ENCODE measurements around the gene MSI2. TPM values are rescaled to one million over a fixed set of nuclear protein-coding genes. Genes with fewer than 3 reads are reported as not detected.

Gene MSI2
- total RNA-seq, 3 donors from 2014 or later, result 13.4 to 89.1 (median 71.1) TPM

DNA sequence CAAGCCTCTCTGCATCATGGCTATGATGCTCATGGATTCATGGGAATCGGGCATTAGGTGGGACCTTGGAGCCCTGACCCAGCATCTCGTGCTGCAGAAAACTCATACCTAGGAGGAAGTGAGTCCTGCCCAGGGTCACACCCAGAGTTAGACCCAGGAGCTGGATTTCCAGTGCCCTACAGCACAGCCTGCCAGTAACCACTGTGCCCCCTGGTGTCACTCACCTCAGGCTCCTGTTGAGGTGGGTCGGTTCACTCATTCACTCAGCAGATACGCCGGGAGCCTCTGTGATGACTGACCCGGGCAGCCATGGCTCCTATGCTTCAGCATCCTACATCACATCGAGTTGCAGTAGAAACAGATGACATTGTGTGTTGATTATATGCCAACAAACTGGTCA, 143.4 kb downstream of the MSI2 start:
- H3K4me3 ChIP-seq, result no peak overlapping the region
- TF ChIP-seq POLR2AphosphoS5 (IDR thresholded peaks at IDR 0.05) (no peak), POLR2A (IDR thresholded peaks at IDR 0.05) (no peak)
- TF ChIP-seq, protein P1, sequence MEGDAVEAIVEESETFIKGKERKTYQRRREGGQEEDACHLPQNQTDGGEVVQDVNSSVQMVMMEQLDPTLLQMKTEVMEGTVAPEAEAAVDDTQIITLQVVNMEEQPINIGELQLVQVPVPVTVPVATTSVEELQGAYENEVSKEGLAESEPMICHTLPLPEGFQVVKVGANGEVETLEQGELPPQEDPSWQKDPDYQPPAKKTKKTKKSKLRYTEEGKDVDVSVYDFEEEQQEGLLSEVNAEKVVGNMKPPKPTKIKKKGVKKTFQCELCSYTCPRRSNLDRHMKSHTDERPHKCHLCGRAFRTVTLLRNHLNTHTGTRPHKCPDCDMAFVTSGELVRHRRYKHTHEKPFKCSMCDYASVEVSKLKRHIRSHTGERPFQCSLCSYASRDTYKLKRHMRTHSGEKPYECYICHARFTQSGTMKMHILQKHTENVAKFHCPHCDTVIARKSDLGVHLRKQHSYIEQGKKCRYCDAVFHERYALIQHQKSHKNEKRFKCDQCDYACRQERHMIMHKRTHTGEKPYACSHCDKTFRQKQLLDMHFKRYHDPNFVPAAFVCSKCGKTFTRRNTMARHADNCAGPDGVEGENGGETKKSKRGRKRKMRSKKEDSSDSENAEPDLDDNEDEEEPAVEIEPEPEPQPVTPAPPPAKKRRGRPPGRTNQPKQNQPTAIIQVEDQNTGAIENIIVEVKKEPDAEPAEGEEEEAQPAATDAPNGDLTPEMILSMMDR (IDR thresholded peaks at IDR 0.05), result no peak

DNA sequence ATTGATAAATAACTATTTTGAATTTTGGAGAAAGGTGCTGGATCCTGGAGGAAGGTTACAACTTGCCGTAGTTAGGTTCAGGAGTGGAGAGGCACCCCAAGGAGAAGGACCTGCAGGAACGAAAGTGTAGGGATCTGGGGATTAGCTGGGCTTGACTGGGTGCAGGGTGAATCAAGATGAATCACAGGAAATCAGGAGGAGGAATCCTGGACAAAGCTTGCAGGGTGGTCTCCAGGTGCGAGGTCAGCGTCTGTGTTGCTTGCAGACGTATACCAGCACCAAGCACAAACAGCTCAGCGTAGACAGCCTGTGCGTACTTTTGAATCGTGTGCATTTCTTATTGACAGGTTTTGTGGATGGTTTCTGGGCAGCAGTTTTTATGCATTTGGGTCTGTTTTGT, 144.3 kb downstream of the MSI2 start:
- H3K4me1 ChIP-seq, result peaks cover 0 to 9% of the 10 kb centered on the region in 2 donors
- no peak overlapping the region for H3K27ac ChIP-seq
- TF ChIP-seq, protein P1 (IDR thresholded peaks at IDR 0.05), result no peak
- TF ChIP-seq POLR2A (IDR thresholded peaks at IDR 0.05) (no peak), POLR2AphosphoS5 (IDR thresholded peaks at IDR 0.05) (no peak)
- H3K36me3 ChIP-seq, result no peaks in the 10 kb centered on the region
- no peak overlapping the region for H3K4me3 ChIP-seq
- intact Hi-C loops (cut with DNase I; ENCODE audit: low total_unique reads), result no loop called here
- no peaks in the 10 kb centered on the region for H3K27me3 ChIP-seq
- no peak for DNase-seq (ENCODE audit: low spot score in 2 of 2)
- no peaks in the 10 kb centered on the region for H3K9me3 ChIP-seq

More for the DNA sequence above, 143.4 kb downstream of the MSI2 start:
- Histone ChIP-seq H3K27ac (no peak overlapping the region), H3K27me3 (no peaks in the 10 kb centered on the region), H3K4me1 (no peaks in the 10 kb centered on the region), H3K9me3 (no peaks in the 10 kb centered on the region), H3K36me3 (no peaks in the 10 kb centered on the region)
- intact Hi-C loops (cut with DNase I; ENCODE audit: low total_unique reads), result no loop called here
- no peak for DNase-seq (ENCODE audit: low spot score in 2 of 2)

DNA sequence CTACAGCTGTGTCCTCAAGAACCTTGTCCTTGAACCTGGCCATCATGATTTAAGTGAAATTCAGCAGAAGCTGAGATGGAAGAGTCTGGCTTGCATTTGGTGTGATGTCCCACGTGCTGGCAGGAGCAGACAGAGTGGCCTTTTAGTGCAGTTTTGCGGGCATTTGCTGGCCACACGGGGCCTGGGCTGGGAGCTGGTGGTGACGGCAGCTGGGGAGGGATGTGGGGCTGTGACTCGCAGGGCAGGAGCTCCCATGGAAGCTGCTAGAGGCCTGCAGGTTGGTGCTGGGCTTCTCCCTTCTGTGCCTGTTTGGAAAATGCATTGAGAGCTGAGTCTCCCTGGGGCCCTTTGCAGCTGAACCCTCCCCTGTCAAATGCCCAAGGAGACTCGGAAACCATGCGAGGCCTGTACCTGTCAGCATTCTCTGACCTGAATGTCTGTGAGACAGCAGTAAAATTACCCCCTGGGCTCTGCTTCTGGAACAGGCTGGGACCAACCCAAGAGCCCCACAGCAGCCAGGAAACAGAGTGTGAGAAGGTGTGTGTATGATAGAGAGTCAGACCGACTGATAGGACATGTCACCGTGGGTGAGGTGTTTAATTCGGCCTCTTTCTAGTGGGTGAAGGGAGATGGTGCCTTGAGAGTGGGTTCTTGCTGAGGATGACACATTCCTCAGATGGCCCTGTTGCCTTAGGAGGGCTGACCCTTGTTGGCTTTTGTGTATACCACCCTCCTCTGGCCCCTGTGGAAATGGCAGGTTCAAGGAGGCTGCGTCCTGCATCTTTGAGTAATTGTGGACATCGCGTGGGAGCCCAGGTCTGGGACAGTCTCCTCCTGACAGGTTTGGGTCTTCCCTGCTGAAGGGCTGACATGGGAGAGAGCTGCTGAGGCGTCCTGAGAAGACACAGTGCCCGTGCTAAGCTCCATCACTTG, 145.5 kb downstream of the MSI2 start:
- Histone ChIP-seq H3K4me1 (peaks cover 0 to 17% of the 10 kb centered on the region in 2 donors), H3K27ac (peak overlapping the region; percentile 49 to 65), H3K36me3 (no peaks in the 10 kb centered on the region), H3K9me3 (no peaks in the 10 kb centered on the region), H3K4me3 (no peak overlapping the region), H3K27me3 (no peaks in the 10 kb centered on the region)
- no peak for DNase-seq (ENCODE audit: low spot score in 2 of 2)
- TF ChIP-seq POLR2AphosphoS5 (IDR thresholded peaks at IDR 0.05) (no peak), POLR2A (IDR thresholded peaks at IDR 0.05) (no peak)
- TF ChIP-seq, protein P1 (IDR thresholded peaks at IDR 0.05), result no peak
- intact Hi-C loops (cut with DNase I; ENCODE audit: low total_unique reads), result no loop called here

DNA sequence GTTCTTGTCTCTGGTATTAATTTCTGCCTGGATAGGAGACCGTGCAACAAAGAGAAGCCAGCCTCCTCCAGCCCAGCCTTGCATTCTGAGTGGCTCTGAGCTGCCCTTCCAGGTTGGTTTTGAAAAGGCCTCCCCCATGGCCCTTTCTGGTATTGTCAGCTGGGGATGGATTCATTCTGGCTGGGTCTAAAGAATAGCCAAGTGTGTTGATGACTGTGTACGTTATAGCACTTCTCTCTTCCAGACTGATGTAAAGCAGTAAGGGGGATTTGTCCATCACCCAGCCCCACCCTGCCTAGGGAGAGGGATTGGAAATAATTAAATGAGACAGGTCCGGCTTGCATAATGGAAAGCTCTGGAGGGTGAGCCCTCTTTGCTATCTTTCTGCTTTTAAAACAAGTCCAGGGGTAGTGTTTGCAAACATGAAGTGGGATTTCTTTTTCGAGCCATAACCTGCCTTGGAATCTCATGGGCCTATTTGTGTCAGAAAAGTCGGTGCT, 146.4 kb downstream of the MSI2 start:
- intact Hi-C loops (cut with DNase I; ENCODE audit: low total_unique reads), result no loop called here
- Histone ChIP-seq H3K36me3 (no peaks in the 10 kb centered on the region), H3K9me3 (no peaks in the 10 kb centered on the region), H3K27ac (peak overlapping the region; percentile 49 to 65), H3K4me3 (no peak overlapping the region), H3K27me3 (no peaks in the 10 kb centered on the region), H3K4me1 (peaks cover 0 to 18% of the 10 kb centered on the region in 2 donors)
- no peak for DNase-seq (ENCODE audit: low spot score in 2 of 2)
- TF ChIP-seq POLR2A (IDR thresholded peaks at IDR 0.05) (no peak), POLR2AphosphoS5 (IDR thresholded peaks at IDR 0.05) (no peak)
- TF ChIP-seq, protein P1 (IDR thresholded peaks at IDR 0.05), result no peak

DNA sequence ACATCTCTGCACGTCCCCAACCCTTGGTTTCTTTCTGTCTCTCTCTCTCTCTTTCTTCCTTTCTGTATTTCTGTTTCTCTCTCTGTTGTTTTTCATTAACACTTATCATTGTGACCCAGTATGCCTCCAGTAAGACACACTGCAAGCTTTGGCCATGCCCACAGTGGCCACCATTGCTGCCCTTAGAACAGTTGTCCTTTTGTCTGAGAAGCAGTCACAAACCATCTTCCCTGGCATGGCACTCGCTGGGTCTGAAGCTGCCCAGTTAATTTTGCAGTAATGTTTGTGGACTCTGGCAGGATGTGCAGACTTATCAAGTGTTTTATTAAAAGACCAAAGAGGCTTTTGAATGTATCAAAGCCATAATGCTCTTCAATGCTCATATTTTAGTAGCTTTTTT, 146.9 kb downstream of the MSI2 start:
- TF ChIP-seq POLR2AphosphoS5 (IDR thresholded peaks at IDR 0.05) (no peak), POLR2A (IDR thresholded peaks at IDR 0.05) (no peak)
- TF ChIP-seq, protein P1 (IDR thresholded peaks at IDR 0.05), result no peak
- Histone ChIP-seq H3K36me3 (no peaks in the 10 kb centered on the region), H3K4me3 (no peak overlapping the region), H3K9me3 (no peaks in the 10 kb centered on the region), H3K4me1 (peaks cover 0 to 18% of the 10 kb centered on the region in 2 donors), H3K27me3 (no peaks in the 10 kb centered on the region), H3K27ac (peak overlapping the region in 1 of 2 donors; percentile 17)
- DNase-seq (ENCODE audit: low spot score in 2 of 2), result peak in 1 of 2 donors; percentile 46
- intact Hi-C loops (cut with DNase I; ENCODE audit: low total_unique reads), result no loop called here
